ENCODE results near the gene DENND4B.
"Not testable (repeated sequence)": the region's sequence is repeated elsewhere in the genome, so short reads cannot be mapped to it uniquely, and the experiment has no call there.

Gene DENND4B

GRCh38 chr1:153922076-153922971 is 24.2 kb downstream of the DENND4B start:
- DNase-seq: no peak

GRCh38 chr1:153921803-153922075 is 24.8 kb downstream of the DENND4B start:
- no peak for DNase-seq

- DNase-seq: no peak
Observed at GRCh38 chr1:153921080-153921802, 25.3 kb downstream of the DENND4B start.

GRCh38 chr1:153919876-153920852 is 26.4 kb downstream of the DENND4B start:
- no peak for DNase-seq

GRCh38 chr1:153916297-153916696 is 30.2 kb downstream of the DENND4B start:
- DNase-seq: no peak

- DNase-seq: no peak
Observed at GRCh38 chr1:153912349-153912748, 34.2 kb downstream of the DENND4B start.

- DNase-seq: not testable (repeated sequence)
Observed at GRCh38 chr1:153910560-153910959, 36.0 kb downstream of the DENND4B start.

- DNase-seq: no peak
Observed at GRCh38 chr1:153908071-153908470, 38.4 kb downstream of the DENND4B start.

- no peak for DNase-seq
Observed at GRCh38 chr1:153907134-153907533, 39.4 kb downstream of the DENND4B start.

GRCh38 chr1:153906396-153906795 is 40.1 kb downstream of the DENND4B start:
- DNase-seq: no peak

GRCh38 chr1:153905908-153906307 is 40.6 kb downstream of the DENND4B start:
- not testable (repeated sequence) for DNase-seq

- DNase-seq: no peak
Observed at GRCh38 chr1:153903841-153904455, 42.6 kb downstream of the DENND4B start.

- no peak for DNase-seq
Observed at GRCh38 chr1:153899509-153899908, 47.0 kb downstream of the DENND4B start.

- not testable (repeated sequence) for DNase-seq
Observed at GRCh38 chr1:153895866-153896265, 50.7 kb downstream of the DENND4B start.

- DNase-seq: not testable (repeated sequence)
Observed at GRCh38 chr1:153891042-153891441, 55.5 kb downstream of the DENND4B start.

GRCh38 chr1:153888533-153888932 is 58.0 kb downstream of the DENND4B start:
- no peak for DNase-seq

- no peak for DNase-seq
Observed at GRCh38 chr1:153886127-153886526, 60.4 kb downstream of the DENND4B start.

GRCh38 chr1:153883223-153883622 is 63.3 kb downstream of the DENND4B start:
- no peak for DNase-seq

- DNase-seq: no peak
Observed at GRCh38 chr1:153882296-153882912, 64.1 kb downstream of the DENND4B start.

- no peak for DNase-seq
Observed at GRCh38 chr1:153881751-153882150, 64.8 kb downstream of the DENND4B start.

GRCh38 chr1:153880962-153881361 is 65.6 kb downstream of the DENND4B start:
- peak; percentile 32 for DNase-seq

- DNase-seq: no peak
Observed at GRCh38 chr1:153880024-153880423, 66.5 kb downstream of the DENND4B start.

Data from T1000 (cell line).